Non-pigmented ciliary epithelial cell (primary cell): Measurements from ENCODE around the gene SEMA6D.

Source experiments
- DNase-seq: peaks from one replicate; pipeline ENCODE4 v3.0.0-alpha.2; 2010; ENCODE audit warnings: low read depth

SEMA6D gene

GRCh38 chr15:47788685-47789084 lies 71.4 kb downstream of the SEMA6D start:
- no peak for DNase-seq

DNA sequence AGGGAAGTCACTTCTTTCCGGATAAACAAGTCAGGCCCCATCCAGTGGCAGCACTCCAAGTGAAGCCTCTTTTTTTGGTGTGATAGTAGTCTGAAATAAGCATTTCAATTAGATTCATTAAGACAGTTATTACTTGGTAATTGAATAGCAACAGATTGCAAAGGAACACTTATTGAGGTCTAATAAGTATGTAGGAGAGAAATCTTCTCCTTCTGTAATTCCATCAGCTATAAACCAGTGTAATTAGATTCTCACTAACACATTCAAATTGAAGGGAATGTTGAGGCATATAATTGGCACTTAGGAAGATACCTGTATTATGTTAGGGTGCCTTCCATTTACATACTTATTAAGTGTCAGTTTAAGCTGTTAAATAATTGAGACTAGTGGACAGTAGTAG lies 73.9 kb downstream of the SEMA6D start:
- no peak for DNase-seq

DNA sequence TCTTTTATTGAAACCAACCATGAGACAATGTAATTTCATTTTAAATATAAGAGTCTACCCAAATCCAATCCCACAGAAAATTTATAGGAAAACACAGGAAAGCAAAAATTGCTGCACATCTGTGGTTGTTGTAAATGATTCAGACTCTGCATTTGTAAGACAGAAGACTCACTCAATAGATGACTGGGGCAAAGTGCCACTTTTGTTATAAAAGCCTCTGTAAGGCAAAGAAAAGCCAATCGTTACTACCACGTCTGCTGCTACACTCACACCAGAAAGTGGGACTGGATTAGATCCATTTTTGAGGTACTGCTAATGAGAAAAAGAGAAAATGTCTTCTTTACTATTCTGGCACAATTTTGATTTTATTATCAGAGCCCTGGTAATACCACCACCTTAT lies 74.9 kb downstream of the SEMA6D start:
- DNase-seq: no peak

GRCh38 chr15:47794252-47794914 lies 77.1 kb downstream of the SEMA6D start:
- no peak for DNase-seq

DNA sequence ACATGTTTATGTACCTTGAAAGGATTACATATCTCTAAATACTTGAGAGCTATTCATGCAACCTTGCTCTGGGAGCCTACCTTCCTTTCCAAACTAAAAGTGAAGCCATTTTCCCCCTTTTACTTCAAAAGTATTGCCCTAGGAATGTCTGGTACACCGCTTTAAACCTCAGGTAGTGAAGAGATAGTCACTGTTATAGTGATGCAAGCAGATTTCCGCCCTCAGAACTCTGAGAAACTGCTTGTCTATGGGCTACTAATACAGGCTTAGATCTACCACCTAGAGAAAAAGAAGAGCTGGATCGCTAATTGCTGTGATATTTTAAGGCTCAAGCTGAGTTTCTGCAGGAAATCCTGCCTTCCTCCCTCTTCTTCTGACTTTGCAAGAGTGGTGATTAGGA lies 78.6 kb downstream of the SEMA6D start:
- no peak for DNase-seq

DNA sequence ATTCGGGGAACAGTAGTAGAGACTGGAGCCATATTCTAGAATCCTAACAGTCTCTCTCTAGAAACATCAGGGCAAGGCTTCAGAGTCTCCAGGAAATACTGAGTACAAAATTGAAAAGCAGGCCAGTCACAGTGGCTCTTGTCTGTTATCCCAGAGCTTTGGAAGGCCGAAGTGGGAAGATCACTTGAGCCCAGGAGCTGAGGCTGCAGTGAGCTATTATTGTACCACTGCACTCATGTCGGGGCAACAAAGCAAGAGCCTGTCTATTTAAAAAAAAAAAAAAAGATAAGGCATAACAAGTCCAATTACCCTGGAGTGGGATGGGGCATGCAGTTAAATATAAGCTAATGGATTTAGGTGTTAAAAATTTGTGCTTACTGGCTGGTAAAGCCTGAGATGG lies 79.0 kb downstream of the SEMA6D start:
- no peak for DNase-seq

- DNase-seq: no peak
Measured at GRCh38 chr15:47796830-47797229, 79.5 kb downstream of the SEMA6D start.

- no peak for DNase-seq
Measured at GRCh38 chr15:47801522-47801921, 84.2 kb downstream of the SEMA6D start.

DNA sequence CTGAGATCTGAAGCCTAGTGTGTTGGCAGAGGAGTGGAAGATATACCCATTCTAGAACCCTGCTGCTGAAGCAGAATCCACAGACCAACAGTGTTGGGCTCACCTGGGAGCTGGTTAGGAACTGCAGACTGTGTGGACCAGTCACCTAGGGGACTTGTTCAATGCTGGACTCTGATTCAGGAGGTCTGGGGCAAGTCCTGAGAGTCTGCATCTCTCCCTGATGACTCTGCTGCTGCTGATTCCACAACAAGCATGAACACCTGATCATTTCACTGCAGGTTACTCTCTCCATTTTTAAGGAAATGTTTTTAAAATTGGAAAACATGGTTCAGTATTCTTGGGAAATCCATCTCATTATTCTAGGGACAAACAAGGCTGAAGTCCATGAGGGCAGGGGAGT lies 84.9 kb downstream of the SEMA6D start:
- no peak for DNase-seq

GRCh38 chr15:47803767-47804166 lies 86.5 kb downstream of the SEMA6D start:
- DNase-seq: no peak

DNA sequence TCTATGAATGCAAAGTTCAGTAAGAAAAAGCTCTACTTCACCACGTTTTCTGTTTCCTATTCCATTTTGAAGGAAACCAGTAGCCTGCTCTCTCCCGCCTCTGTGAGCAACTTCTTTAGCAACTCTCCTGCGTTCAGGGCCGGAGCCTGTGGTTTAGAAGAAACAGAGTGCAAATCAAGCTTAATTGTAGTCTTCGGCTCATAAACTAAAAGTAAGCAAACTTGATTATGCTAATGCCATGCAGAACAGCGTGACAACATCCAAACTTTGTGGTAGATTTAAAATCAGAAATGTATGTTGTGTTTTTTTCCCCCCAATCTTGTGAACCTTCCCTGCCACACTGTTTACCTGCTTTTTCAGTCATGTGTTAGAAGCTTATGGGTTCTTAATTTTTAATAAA lies 87.4 kb downstream of the SEMA6D start:
- no peak for DNase-seq

- no peak for DNase-seq
Measured at GRCh38 chr15:47806008-47806407, 88.7 kb downstream of the SEMA6D start.

DNA sequence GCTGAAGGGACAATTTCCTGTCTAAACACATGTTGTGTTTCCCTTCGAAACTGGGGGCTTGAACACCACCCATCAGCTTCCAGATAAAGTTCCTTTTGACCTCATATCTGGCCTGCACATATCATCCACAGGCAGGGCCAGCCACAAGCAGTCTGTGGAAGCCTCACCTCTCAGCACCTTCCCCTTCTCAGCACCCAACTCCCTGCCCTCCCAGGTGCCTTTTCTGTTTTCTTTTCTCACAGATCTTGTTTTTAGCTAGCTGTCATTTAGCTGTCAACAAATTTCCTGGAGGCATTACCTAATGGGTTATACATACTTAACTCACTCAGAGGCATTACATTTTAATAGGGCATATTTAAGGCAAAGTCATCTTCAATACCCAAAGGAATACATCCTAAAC lies 93.9 kb downstream of the SEMA6D start:
- no peak for DNase-seq

- DNase-seq: no peak
Measured at GRCh38 chr15:47812470-47812999, 95.2 kb downstream of the SEMA6D start.

DNA sequence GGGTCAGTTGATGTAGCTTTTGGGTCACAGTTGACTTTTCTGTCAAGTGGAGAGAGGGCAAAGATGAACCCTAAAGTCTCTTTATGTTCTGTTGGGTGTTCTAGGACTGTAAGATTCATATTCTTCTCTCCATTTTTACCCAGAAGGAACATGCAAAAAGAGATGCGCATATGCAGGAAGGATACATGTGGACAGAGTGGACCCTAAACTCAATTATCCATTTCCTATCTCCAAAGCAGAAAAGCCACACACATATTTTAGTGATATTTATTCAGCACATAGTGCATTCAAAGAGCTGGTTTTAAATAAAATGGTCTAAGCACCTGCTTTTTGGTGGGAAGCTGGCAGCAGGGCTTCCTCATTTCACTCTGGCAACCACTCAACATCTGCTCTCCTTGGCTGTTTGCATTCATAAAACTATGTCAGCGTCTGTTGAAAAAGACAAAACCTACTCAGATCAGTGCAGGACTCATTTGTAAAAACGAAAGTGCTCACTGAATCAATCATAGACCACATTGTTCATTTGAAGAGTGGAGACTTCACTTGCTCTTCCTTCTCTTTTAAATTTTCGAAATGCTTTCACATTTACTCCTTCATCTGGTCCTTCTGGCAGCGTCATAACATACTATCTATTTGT lies 96.6 kb downstream of the SEMA6D start:
- DNase-seq: no peak

- DNase-seq: no peak
Measured at GRCh38 chr15:47814620-47815019, 97.3 kb downstream of the SEMA6D start.

- no peak for DNase-seq
Measured at GRCh38 chr15:47817969-47818548, 100.8 kb downstream of the SEMA6D start.

DNA sequence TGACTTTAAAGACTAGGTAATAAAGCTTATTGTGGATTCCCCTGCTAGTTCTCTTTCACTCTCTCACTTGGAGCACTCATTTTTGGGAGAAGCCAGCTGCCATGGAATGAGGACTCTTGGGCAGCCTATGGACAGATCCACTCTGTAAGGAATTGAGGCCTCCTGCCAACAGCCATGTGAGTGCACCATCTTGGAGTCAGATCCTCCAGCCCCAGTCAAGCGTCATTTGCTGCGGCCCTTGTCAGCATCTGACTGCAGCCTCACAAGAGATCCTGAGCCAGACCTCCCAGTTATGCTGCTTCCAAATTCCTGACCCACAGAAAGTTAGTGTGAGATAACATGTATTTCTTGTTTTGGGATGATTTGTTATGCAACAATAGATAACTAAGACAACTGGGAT lies 101.9 kb downstream of the SEMA6D start:
- no peak for DNase-seq

DNA sequence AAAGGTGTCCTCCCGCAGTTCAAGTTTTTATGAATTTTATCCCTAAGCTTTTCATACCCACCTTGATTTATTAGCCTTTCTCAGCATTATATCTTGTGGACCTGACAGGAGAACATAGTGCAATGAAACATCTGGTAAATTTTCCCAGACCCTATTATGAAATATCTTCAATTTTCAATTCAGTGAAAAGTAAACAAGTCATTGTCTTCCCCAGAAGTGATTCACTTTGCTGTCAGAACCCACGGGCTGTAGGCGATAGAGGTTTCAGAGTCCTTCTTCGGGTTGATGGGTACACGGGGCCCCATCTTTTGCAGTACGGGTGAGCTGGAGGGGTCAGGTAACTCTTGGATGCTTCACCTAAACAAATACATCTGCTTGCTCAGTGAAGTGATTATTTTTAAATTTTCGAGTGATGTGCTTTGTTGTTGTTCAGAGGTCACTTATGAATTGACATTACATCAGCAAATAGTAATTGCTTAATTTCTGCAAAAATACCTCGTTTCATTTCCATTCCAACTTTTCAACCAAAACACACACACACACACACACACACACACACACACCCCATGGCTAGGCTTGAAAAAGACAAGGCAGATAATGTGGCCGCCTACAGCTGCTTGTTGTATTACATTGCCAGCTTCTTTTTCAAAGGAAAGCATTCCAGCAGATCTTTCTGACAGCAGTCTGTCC lies 102.9 kb downstream of the SEMA6D start:
- DNase-seq: no peak

DNA sequence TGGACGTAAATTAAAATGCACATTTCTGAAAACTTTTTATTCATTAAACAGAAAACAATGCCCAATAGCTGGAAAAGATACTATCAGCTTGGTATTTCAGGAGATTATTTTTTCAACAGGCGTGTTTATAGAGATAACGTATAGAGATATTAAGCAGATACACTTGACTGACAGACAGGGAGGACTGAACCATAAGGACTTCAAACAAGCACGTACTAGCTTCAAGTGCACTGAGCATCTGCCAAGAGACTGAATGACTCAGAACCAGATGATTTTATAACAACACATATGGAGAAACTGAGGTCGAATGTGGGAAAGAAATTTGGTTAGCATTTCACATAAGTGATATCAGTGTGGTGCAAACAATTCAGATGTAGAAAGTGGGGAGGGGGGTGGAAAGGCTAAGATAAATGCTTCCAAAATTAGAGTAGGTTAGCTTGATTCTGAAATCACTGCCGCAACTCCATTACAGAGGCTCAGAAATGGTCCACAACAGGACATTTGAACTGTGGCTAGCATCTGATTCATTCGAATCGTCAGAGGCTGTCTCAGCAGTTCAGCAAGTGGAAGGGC lies 103.5 kb downstream of the SEMA6D start:
- peak; percentile 44 for DNase-seq

DNA sequence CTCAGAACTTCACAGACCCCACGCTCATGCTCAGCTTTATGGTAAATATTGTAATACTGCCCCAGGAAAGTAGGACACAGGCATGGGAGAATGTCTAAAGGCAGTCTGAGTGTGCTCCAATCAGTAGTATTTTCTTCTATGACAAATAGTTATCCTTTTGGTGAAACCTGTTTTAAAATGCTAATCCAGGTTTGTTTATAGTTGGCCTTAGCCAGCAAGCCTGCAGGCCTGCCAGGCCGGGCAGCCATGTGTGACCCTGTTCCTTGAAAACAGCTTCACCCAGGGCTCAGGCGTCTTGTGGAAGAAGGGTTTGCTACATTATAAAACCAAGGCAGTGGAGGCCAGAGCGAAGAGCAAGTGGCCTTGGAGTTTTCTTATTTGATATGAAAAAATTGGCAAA lies 104.7 kb downstream of the SEMA6D start:
- no peak for DNase-seq
